Progenitor cell of endocrine pancreas (in vitro differentiated cells): Measurements from ENCODE around the gene CBY2. TPM values are rescaled to one million over a fixed set of nuclear protein-coding genes. Genes with fewer than 3 reads are reported as not detected.

ENCODE experiments used
- DNase-seq: peaks from one replicate; pipeline ENCODE4 v3.0.0; 2021; ENCODE audit warnings: low spot score; ENCODE audit not compliant: unreplicated experiment
- H3K27ac Mint-ChIP-seq: 2 replicates; pipeline ENCODE4 v1.8.0; 2021; ENCODE audit warnings: mild to moderate bottlenecking, moderate library complexity, mixed read lengths
- H3K27me3 Mint-ChIP-seq: 2 replicates; pipeline ENCODE4 v1.8.0; 2021; ENCODE audit warnings: mixed read lengths
- H3K36me3 Mint-ChIP-seq: 2 replicates; pipeline ENCODE4 v1.8.0; 2022; ENCODE audit warnings: mixed read lengths; ENCODE audit not compliant: insufficient read depth
- H3K4me1 Mint-ChIP-seq: 2 replicates; pipeline ENCODE4 v1.8.0; 2021; ENCODE audit warnings: low read depth, mixed read lengths
- H3K4me3 Mint-ChIP-seq: 2 replicates; pipeline ENCODE4 v1.8.0; 2021; ENCODE audit warnings: low read depth, mild to moderate bottlenecking, moderate library complexity, mixed read lengths
- H3K9me3 Mint-ChIP-seq: 2 replicates; pipeline ENCODE4 v1.8.0; 2021; ENCODE audit warnings: low read depth, mixed read lengths
- CTCF ChIP-seq: fragments of 200-600 bp; sonication (generic); IDR thresholded peaks from one replicate; pipeline ENCODE4 v1.5.0; 2021; ENCODE audit warnings: antibody characterized with exemption, mild to moderate bottlenecking; ENCODE audit not compliant: unreplicated experiment
- total RNA-seq: library from RNA; stranded (reverse); gene quantifications from 2 replicates; pipeline ENCODE4 v1.2.1, GENCODE V29; 2021

CBY2 gene
- total RNA-seq, 1 donor from 2014 or later = not detected

- Mint-ChIP-seq H3K4me3 (no peak overlapping the region), H3K36me3 (no peaks in the 10 kb centered on the region), H3K27me3 (peaks cover 33% of the 10 kb centered on the region), H3K9me3 (no peaks in the 10 kb centered on the region), H3K4me1 (peaks cover 11% of the 10 kb centered on the region), H3K27ac (no peak overlapping the region)
- no peak for DNase-seq
- TF ChIP-seq CTCF = no peak
Observed at GRCh38 chr13:45702869-45703391, 810 bp downstream of the CBY2 start.

DNA sequence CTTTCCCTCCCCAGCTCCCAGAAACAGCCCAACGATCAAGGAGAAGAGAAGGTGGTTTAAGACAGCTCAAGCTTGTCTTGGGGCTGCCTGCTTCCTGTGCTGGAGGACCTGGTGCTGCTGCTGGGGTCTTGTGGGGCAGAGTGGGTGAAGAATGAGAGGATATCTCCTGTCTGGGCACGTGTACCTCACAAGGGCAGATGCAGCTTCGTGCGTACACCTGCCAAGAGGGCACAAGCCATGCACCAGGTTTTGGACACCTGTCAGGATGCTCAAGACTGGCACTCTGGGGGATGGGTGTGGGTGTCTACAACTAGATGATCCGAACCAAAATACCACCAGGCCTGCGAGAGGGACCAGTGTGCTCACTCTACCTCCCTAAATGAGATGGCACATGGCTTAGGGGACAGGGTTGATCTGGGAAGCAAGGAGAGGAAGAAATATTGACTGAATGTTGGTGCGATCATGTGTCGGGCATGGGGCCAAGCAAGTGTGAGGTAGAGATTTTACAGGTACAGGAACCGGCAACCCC lies 2.2 kb downstream of the CBY2 start:
- H3K9me3 Mint-ChIP-seq = no peaks in the 10 kb centered on the region
- peaks cover 38% of the 10 kb centered on the region for H3K27me3 Mint-ChIP-seq
- H3K36me3 Mint-ChIP-seq = no peaks in the 10 kb centered on the region
- TF ChIP-seq CTCF = no peak
- H3K4me3 Mint-ChIP-seq = no peak overlapping the region
- no peak overlapping the region for H3K27ac Mint-ChIP-seq
- H3K4me1 Mint-ChIP-seq = peaks cover 11% of the 10 kb centered on the region
- DNase-seq = no peak

DNA sequence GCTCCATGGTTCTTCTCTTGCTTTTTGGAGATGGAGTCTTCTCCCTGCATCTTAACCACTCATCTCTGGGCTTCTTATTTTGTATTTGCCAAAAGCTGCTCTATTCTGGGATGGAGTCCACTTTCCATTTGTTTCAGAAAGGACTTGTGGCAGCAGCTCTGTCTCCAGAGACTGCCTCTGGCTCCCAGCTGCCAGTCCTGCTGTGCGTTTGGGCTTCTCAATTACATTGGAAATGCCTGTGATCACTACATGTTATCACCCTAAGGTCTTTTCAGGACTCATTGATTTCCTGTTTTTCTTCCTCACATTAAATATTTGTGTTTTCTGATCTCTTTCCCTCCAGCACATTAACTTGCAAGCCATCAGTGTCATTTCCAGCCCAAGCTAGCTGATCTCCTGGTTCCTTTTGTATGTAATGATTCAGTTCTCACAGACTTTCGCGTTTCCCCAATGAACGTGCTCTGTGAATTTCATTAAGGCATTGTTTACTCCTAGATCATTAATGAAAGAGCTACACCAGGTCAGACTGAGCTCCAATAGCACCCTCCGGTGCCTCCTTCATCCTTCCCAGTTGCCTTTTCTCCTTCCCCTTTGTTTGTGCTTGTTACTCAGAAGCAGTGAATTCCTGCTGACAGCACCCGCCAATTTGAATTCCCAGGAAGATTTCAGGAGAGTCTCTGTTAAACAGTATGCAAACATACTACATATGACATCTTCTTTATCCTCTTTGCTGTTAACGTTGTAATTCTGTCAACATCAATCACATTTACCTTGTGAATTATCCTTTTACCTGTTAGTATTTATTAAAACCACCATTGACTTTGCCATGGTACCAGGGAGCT lies 3.0 kb downstream of the CBY2 start:
- Mint-ChIP-seq H3K36me3 (no peaks in the 10 kb centered on the region), H3K4me1 (peaks cover 11% of the 10 kb centered on the region), H3K27ac (no peak overlapping the region), H3K27me3 (peaks cover 40% of the 10 kb centered on the region), H3K4me3 (no peak overlapping the region), H3K9me3 (no peaks in the 10 kb centered on the region)
- DNase-seq = no peak
- no peak for TF ChIP-seq CTCF

DNA sequence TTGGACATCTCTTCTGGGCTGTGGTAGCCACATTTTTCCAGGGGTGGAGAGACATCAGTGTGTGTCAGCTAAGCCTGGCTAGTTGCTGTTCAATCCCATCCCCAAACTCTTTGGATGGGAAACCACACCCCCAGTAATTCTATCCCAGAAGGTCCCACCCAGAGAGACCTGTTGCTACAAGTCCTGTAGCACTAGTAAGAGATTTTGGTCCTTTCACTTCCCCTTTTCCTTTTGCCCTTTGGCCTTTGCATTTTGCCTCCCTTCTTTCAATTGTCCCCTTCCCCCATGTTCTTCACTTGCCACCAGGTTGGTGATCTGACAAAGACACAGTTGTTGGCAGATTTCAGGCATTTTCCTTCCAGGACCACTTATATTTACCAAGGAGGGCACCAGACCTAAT lies 3.8 kb downstream of the CBY2 start:
- no peak for TF ChIP-seq CTCF
- H3K27ac Mint-ChIP-seq = no peak overlapping the region
- peaks cover 38% of the 10 kb centered on the region for H3K27me3 Mint-ChIP-seq
- H3K36me3 Mint-ChIP-seq = no peaks in the 10 kb centered on the region
- H3K9me3 Mint-ChIP-seq = no peaks in the 10 kb centered on the region
- H3K4me3 Mint-ChIP-seq = no peak overlapping the region
- peaks cover 11% of the 10 kb centered on the region for H3K4me1 Mint-ChIP-seq
- DNase-seq = no peak

- H3K9me3 Mint-ChIP-seq = peaks cover 2% of the 10 kb centered on the region
- H3K4me3 Mint-ChIP-seq = no peak overlapping the region
- peaks cover 35% of the 10 kb centered on the region for H3K27me3 Mint-ChIP-seq
- H3K27ac Mint-ChIP-seq = no peak overlapping the region
- no peak for DNase-seq
- H3K36me3 Mint-ChIP-seq = no peaks in the 10 kb centered on the region
- TF ChIP-seq CTCF = no peak
- peaks cover 11% of the 10 kb centered on the region for H3K4me1 Mint-ChIP-seq
Observed at GRCh38 chr13:45707516-45708100, 5.5 kb downstream of the CBY2 start.
